A673 (cell line): ENCODE data around the gene KIAA1614. TPM values are rescaled to one million over a fixed set of nuclear protein-coding genes. Genes with fewer than 3 reads are reported as not detected.
A peak's percentile ranks its signal among the peaks of the same experiment; 100 is the strongest.

Source experiments
- BruUV-seq: library from RNA; stranded (reverse); fragments of 400-500 nt; replicated peaks from 2 replicates; lab custom pipeline; 2021; lab: Mats Ljungman, UMichigan
- CTCF ChIA-PET: fragments of 300-600 bp; sonication (Branson Sonifier 250); formaldehyde crosslinking; loops from one replicate; lab custom pipeline; 2022; ENCODE audit warnings: antibody characterized with exemption; lab: Charles Lee
- POLR2A ChIA-PET: fragments of 300-600 bp; sonication (Branson Sonifier 250); formaldehyde crosslinking; loops from one replicate; lab custom pipeline; 2022; ENCODE audit warnings: antibody characterized with exemption; ENCODE audit not compliant: low non-redundant PET; lab: Charles Lee
- DNase-seq: peaks from one replicate; pipeline ENCODE4 v3.0.0-alpha.2; 2015; ENCODE audit warnings: low spot score
- H3K27ac ChIP-seq: fragments of 200-600 bp; sonication (generic); 2 replicates; pipeline ENCODE4 v1.5.1; 2016; ENCODE audit warnings: mixed run types, low read depth, mild to moderate bottlenecking, mixed read lengths, antibody characterized with exemption, low read length; ENCODE audit not compliant: poor library complexity, severe bottlenecking
- H3K27me3 ChIP-seq: fragments of 200-600 bp; sonication (generic); replicated peaks from 2 replicates; pipeline ENCODE4 v1.6.1; 2017; ENCODE audit warnings: mixed run types, low read depth, mild to moderate bottlenecking, mixed read lengths, antibody characterized with exemption, low read length; ENCODE audit not compliant: insufficient read depth, poor library complexity
- H3K36me3 ChIP-seq: fragments of 200-600 bp; sonication (generic); 2 replicates; pipeline ENCODE4 v1.6.1; 2016; ENCODE audit warnings: mixed run types, mild to moderate bottlenecking, mixed read lengths, antibody characterized with exemption, low read length; ENCODE audit not compliant: insufficient read depth, poor library complexity, severe bottlenecking
- H3K4me1 ChIP-seq: fragments of 200-600 bp; sonication (generic); 2 replicates; pipeline ENCODE4 v1.6.1; 2017; ENCODE audit warnings: mixed run types, mild to moderate bottlenecking, mixed read lengths, antibody characterized with exemption, low read length; ENCODE audit not compliant: insufficient read depth, poor library complexity, severe bottlenecking
- H3K4me3 ChIP-seq: fragments of 200-600 bp; sonication (generic); 2 replicates; pipeline ENCODE4 v1.5.1; 2016; ENCODE audit warnings: low read depth, mixed run types, mild to moderate bottlenecking, mixed read lengths, low read length; ENCODE audit not compliant: poor library complexity, severe bottlenecking
- H3K9me3 ChIP-seq: fragments of 200-600 bp; sonication (generic); 2 replicates; pipeline ENCODE4 v1.6.1; 2016; ENCODE audit warnings: mixed run types, low read depth, mild to moderate bottlenecking, mixed read lengths, antibody characterized with exemption, low read length; ENCODE audit not compliant: poor library complexity, severe bottlenecking
- CTCF ChIP-seq: fragments of 300-800, 200-600 bp; sonication (generic); conservative IDR thresholded peaks from 2 replicates; pipeline ENCODE4 v1.5.1; 2017; ENCODE audit warnings: low read depth, mild to moderate bottlenecking, antibody characterized with exemption, low read length, moderate library complexity, mixed read lengths
- EZH2 ChIP-seq: fragments of 200-600 bp; sonication (generic); IDR thresholded peaks from 2 replicates; pipeline ENCODE4 v1.6.1; 2017; ENCODE audit warnings: borderline replicate concordance, low read depth, mild to moderate bottlenecking, mixed read lengths, antibody characterized with exemption, low read length; ENCODE audit not compliant: poor library complexity, severe bottlenecking
- intact Hi-C: fragments of 100-400 bp; cut with micrococcal nuclease; formaldehyde crosslinking; loops from one replicate; pipeline ENCODE4 v1.10.0; 2022; ENCODE audit not compliant: unreplicated experiment
- total RNA-seq: library from RNA; stranded (reverse); gene quantifications from 2 replicates; pipeline ENCODE4 v1.2.3, GENCODE V29; 2021

The KIAA1614 gene
- total RNA-seq, 1 experiment from 2014 or later: 0.67 TPM

- CTCF ChIA-PET: no interaction called here
- BruUV-seq: no TSS peak
- POLR2A ChIA-PET: no interaction called here
- H3K36me3 ChIP-seq: no peaks in the 10 kb centered on the region
- H3K4me3 ChIP-seq: no peak overlapping the region
- no peaks in the 10 kb centered on the region for H3K9me3 ChIP-seq
- intact Hi-C loops: no loop called here
- no peak for DNase-seq
- TF ChIP-seq EZH2 (no peak), CTCF (0 out of 2 replicates have a peak, but pooled peaks have one; percentile 11)
- no peaks in the 10 kb centered on the region for H3K4me1 ChIP-seq
- no peak overlapping the region for H3K27ac ChIP-seq
- no peaks in the 10 kb centered on the region for H3K27me3 ChIP-seq
Observed at GRCh38 chr1:180946541-180947498, 34.1 kb downstream of the KIAA1614 start.

GRCh38 chr1:180947499-180947885 lies 34.8 kb downstream of the KIAA1614 start:
- intact Hi-C loops: no loop called here
- H3K27ac ChIP-seq: no peak overlapping the region
- no peak for DNase-seq
- ChIA-PET CTCF (no interaction called here), POLR2A (no interaction called here)
- H3K9me3 ChIP-seq: no peaks in the 10 kb centered on the region
- no peaks in the 10 kb centered on the region for H3K36me3 ChIP-seq
- no peaks in the 10 kb centered on the region for H3K27me3 ChIP-seq
- no TSS peak for BruUV-seq
- no peak for TF ChIP-seq CTCF
- TF ChIP-seq EZH2: no peak
- H3K4me3 ChIP-seq: no peak overlapping the region
- no peaks in the 10 kb centered on the region for H3K4me1 ChIP-seq

- DNase-seq: no peak
- Histone ChIP-seq H3K9me3 (no peaks in the 10 kb centered on the region), H3K36me3 (no peaks in the 10 kb centered on the region), H3K4me1 (no peaks in the 10 kb centered on the region), H3K27me3 (no peaks in the 10 kb centered on the region), H3K27ac (no peak overlapping the region), H3K4me3 (no peak overlapping the region)
- no peak for TF ChIP-seq CTCF
- no peak for TF ChIP-seq EZH2
- intact Hi-C loops: no loop called here
- ChIA-PET CTCF (interaction anchor here (0.6 kb wide), 1 partner anchor 193 kb away, joined by 4 read pairs; no protein-coding TSS in a partner anchor), POLR2A (no interaction called here)
- no TSS peak for BruUV-seq
Observed at GRCh38 chr1:180947901-180948640, 35.4 kb downstream of the KIAA1614 start.
